HepG2 (cell line): ENCODE results near the gene SNRNP25. TPM values are rescaled to one million over a fixed set of nuclear protein-coding genes. Genes with fewer than 3 reads are reported as not detected.
A peak's percentile ranks its signal among the peaks of the same experiment; 100 is the strongest.

Experiments
- GLI4 ChIP-seq: sonication (generic); formaldehyde crosslinking; IDR thresholded peaks from 2 replicates; pipeline ENCODE4 v1.5.1; 2020; ENCODE audit warnings: missing genetic modification reagents, mild to moderate bottlenecking, moderate library complexity, borderline replicate concordance
- LBX2 ChIP-seq: sonication (generic); formaldehyde crosslinking; IDR thresholded peaks from 2 replicates; pipeline ENCODE4 v1.5.0; 2020; ENCODE audit warnings: missing genetic modification reagents, mild to moderate bottlenecking, borderline replicate concordance
- MED8 ChIP-seq: sonication (generic); formaldehyde crosslinking; IDR thresholded peaks from 2 replicates; pipeline ENCODE4 v1.8.1; 2023; ENCODE audit warnings: mild to moderate bottlenecking, missing genetic modification reagents; ENCODE audit not compliant: insufficient replicate concordance
- MLX ChIP-seq: IDR thresholded peaks from 2 replicates; pipeline ENCODE4 v1.6.1; 2016
- PRDM15 ChIP-seq: sonication (generic); formaldehyde crosslinking; IDR thresholded peaks from 2 replicates; pipeline ENCODE4 v1.4.0; 2020; ENCODE audit warnings: missing genetic modification reagents
- RELA ChIP-seq: sonication (generic); formaldehyde crosslinking; IDR thresholded peaks from 2 replicates; pipeline ENCODE4 v1.4.0; 2020; ENCODE audit warnings: missing genetic modification reagents
- TFDP2 ChIP-seq: sonication (generic); formaldehyde crosslinking; IDR thresholded peaks from 2 replicates; pipeline ENCODE4 v1.4.0; 2020; ENCODE audit warnings: missing genetic modification reagents
- THRA ChIP-seq: sonication (generic); formaldehyde crosslinking; IDR thresholded peaks from 2 replicates; pipeline ENCODE4 v1.4.0; 2020; ENCODE audit warnings: missing genetic modification reagents, borderline replicate concordance
- YEATS4 ChIP-seq: sonication (generic); formaldehyde crosslinking; IDR thresholded peaks from 2 replicates; pipeline ENCODE4 v1.4.0; 2020; ENCODE audit warnings: missing genetic modification reagents, borderline replicate concordance
- ZFP90 ChIP-seq: sonication (generic); formaldehyde crosslinking; IDR thresholded peaks from 2 replicates; pipeline ENCODE4 v1.8.0; 2022; ENCODE audit warnings: missing genetic modification reagents, mild to moderate bottlenecking, inconsistent platforms, borderline replicate concordance
- ZNF235 ChIP-seq: sonication (generic); formaldehyde crosslinking; IDR thresholded peaks from 2 replicates; pipeline ENCODE4 v1.8.1; 2023; ENCODE audit warnings: mild to moderate bottlenecking, missing genetic modification reagents, borderline replicate concordance
- ZNF570 ChIP-seq: sonication (generic); formaldehyde crosslinking; IDR thresholded peaks from 2 replicates; pipeline ENCODE4 v1.4.0; 2020; ENCODE audit warnings: mild to moderate bottlenecking, missing genetic modification reagents, borderline replicate concordance
- ZNF609 ChIP-seq: sonication (generic); formaldehyde crosslinking; IDR thresholded peaks from 2 replicates; pipeline ENCODE4 v1.4.0; 2020; ENCODE audit warnings: mild to moderate bottlenecking, missing genetic modification reagents, borderline replicate concordance
- polyA plus RNA-seq, 8 experiments: library from polyadenylated mRNA; depleted of rRNA in 3 of 8; stranded (reverse) in 7 of 8; unstranded in 1 of 8; fragments of >200 nt; fragmentation: Illumina TruSeq in 4 of 8; extraction: Trizol in 4 of 8; gene quantifications; 2 replicates each; pipeline versions ENCODE4 v1.2.1 to v1.2.3, GENCODE V29; 2011 to 2016; ENCODE audit warnings: low read depth in 4 of 8, missing spikeins in 1 of 8, mixed read lengths in 1 of 8; ENCODE audit not compliant: insufficient read depth in 1 of 8
- total RNA-seq, 5 experiments: library from RNA; depleted of rRNA; stranded (reverse); fragments of >200 nt; fragmentation: Illumina TruSeq; extraction: Trizol; gene quantifications; 2 replicates each; pipeline ENCODE4 v1.2.3, GENCODE V29; 2016; ENCODE audit warnings: low read depth in 1 of 5

The SNRNP25 gene
- total and polyA plus RNA-seq, 2 of the 13 experiments (the other 11 are each of a cell fraction or from before 2014, with no cell fraction given) = 34.1 to 97.4 TPM

- TF ChIP-seq TFDP2 (CRISPR knock-in tag) (peak; percentile 49), ZNF570 (CRISPR knock-in tag) (no peak), ZNF235 (CRISPR knock-in tag) (0 out of 2 replicates have a peak, but pooled peaks have one; percentile 30), RELA (CRISPR knock-in tag) (0 out of 2 replicates have a peak, but pooled peaks have one; percentile 28), MED8 (peak; percentile 58), MLX (CRISPR knock-in tag) (peak; percentile 33; the same call in 1 of the 2 replicates), PRDM15 (CRISPR knock-in tag) (0 out of 2 replicates have a peak, but pooled peaks have one; percentile 44), ZNF609 (CRISPR knock-in tag) (no peak; the same call in 1 of the 2 replicates), GLI4 (CRISPR knock-in tag) (0 out of 2 replicates have a peak, but pooled peaks have one; percentile 13), YEATS4 (CRISPR knock-in tag) (peak; percentile 87), THRA (CRISPR knock-in tag) (peak; percentile 60; the same call in 1 of the 2 replicates), ZFP90 (0 out of 2 replicates have a peak, but pooled peaks have one; percentile 59), LBX2 (CRISPR knock-in tag) (no peak)
Measured at GRCh38 chr16:77807-78443, 24.3 kb downstream of the SNRNP25 start, which contains the start of gene MPG (continued).
